ENCODE data around the gene BTBD16.

- TF ChIP-seq NFE2 (CRISPR knock-in tag; IDR thresholded peaks at IDR 0.05) (no peak), ZBTB49 (CRISPR knock-in tag; IDR thresholded peaks at IDR 0.05; ENCODE audit: borderline replicate concordance) (no peak)
Observed at GRCh38 chr10:122331615-122332446, 60.7 kb downstream of the BTBD16 start.

Data from HepG2 (cell line).